T-helper 2 cell treated with Interferon-gamma antibody and Interleukin-4, amounts not matched to agents 100 ng/mL and 5 ng/mL, for 36 hours (primary cell): ENCODE measurements around the gene ELAC1. TPM values are rescaled to one million over a fixed set of nuclear protein-coding genes. Genes with fewer than 3 reads are reported as not detected.
"Not testable (repeated sequence)": the region's sequence is repeated elsewhere in the genome, so short reads cannot be mapped to it uniquely, and the experiment has no call there.

ENCODE experiments used
- intact Hi-C: fragments of 100-400 bp; cut with micrococcal nuclease; formaldehyde crosslinking; loops from one replicate; pipeline ENCODE4 v1.15.1; 2023
- total RNA-seq: library from RNA; stranded (reverse); gene quantifications from 2 replicates; pipeline ENCODE4 v1.2.3, GENCODE V29; 2022

Gene ELAC1
- 7.9 and 8.9 TPM in 2 replicates for total RNA-seq

GRCh38 chr18:50967714-50968661 is at the start of gene ELAC1:
TSS of gene ELAC1 (plus strand) at chr18:50968040. CDS start at chr18:50974405, 6,365 bp downstream.
- intact Hi-C loops: loop anchor here (1.0 to 10.0 kb wide), 5 partner anchors 62 to 229 kb away; partner anchors contain the start of genes MEX3C, MRO and SMAD4

- intact Hi-C loops: loop anchor here (5.0 kb wide), 1 partner anchor 41 kb away; the partner anchor contains the start of gene ME2
Measured at GRCh38 chr18:50918153-50918552, 49.7 kb upstream of the ELAC1 start.

- intact Hi-C loops: no loop called here
Measured at GRCh38 chr18:50924372-50924771, 43.5 kb upstream of the ELAC1 start.

GRCh38 chr18:50926521-50926920 is 41.3 kb upstream of the ELAC1 start:
- intact Hi-C loops: no loop called here

- intact Hi-C loops: no loop called here
Measured at GRCh38 chr18:50928551-50928950, 39.3 kb upstream of the ELAC1 start.

- intact Hi-C loops: no loop called here
Measured at GRCh38 chr18:50933684-50934083, 34.2 kb upstream of the ELAC1 start.

GRCh38 chr18:50934545-50935211 is 33.2 kb upstream of the ELAC1 start:
- intact Hi-C loops: no loop called here

- intact Hi-C loops: no loop called here
Measured at GRCh38 chr18:50935493-50936191, 32.2 kb upstream of the ELAC1 start.

- intact Hi-C loops: no loop called here
Measured at GRCh38 chr18:50937183-50937582, 30.7 kb upstream of the ELAC1 start.

- intact Hi-C loops: no loop called here
Measured at GRCh38 chr18:50938912-50939311, 28.9 kb upstream of the ELAC1 start.

GRCh38 chr18:50944245-50944932 is 23.5 kb upstream of the ELAC1 start:
- intact Hi-C loops: no loop called here

GRCh38 chr18:50945918-50946317 is 21.9 kb upstream of the ELAC1 start:
- intact Hi-C loops: not testable (repeated sequence)

GRCh38 chr18:50947899-50948298 is 19.9 kb upstream of the ELAC1 start:
- intact Hi-C loops: no loop called here

GRCh38 chr18:50949185-50949584 is 18.7 kb upstream of the ELAC1 start:
- intact Hi-C loops: no loop called here

GRCh38 chr18:50950626-50951025 is 17.2 kb upstream of the ELAC1 start:
- intact Hi-C loops: no loop called here

- intact Hi-C loops: no loop called here
Measured at GRCh38 chr18:50953822-50954221, 14.0 kb upstream of the ELAC1 start.

- intact Hi-C loops: no loop called here
Measured at GRCh38 chr18:50955253-50955652, 12.6 kb upstream of the ELAC1 start.

- intact Hi-C loops: no loop called here
Measured at GRCh38 chr18:50956116-50956515, 11.7 kb upstream of the ELAC1 start.

- intact Hi-C loops: loop anchor here (10.0 kb wide), 1 partner anchor 137 kb away; the partner anchor contains the start of gene MRO
Measured at GRCh38 chr18:50961974-50962373, 5.9 kb upstream of the ELAC1 start.

- intact Hi-C loops: loop anchor here (2.0 to 10.0 kb wide), 3 partner anchors 85 to 227 kb away; partner anchors contain the start of genes MEX3C and MRO
Measured at GRCh38 chr18:50969448-50969847, 1.6 kb downstream of the ELAC1 start.

- intact Hi-C loops: no loop called here
Measured at GRCh38 chr18:50970006-50970405, 2.2 kb downstream of the ELAC1 start.
